ENCODE results near the gene USP17L5. TPM values are rescaled to one million over a fixed set of nuclear protein-coding genes. Genes with fewer than 3 reads are reported as not detected.

Gene USP17L5
- total RNA-seq, 8 experiments from 2014 or later, result not detected

Other genes starting within 250 kb of the USP17L5 start
- not detected for gene FAM90A26, start 169.0 kb upstream of the USP17L5 start, total RNA-seq
- not detected for gene USP17L10, start 128.7 kb upstream of the USP17L5 start, total RNA-seq
- under 1 TPM in 3 of 8 experiments, not detected in 5; 0.24 to 0.33 (median 0.29) TPM for gene USP17L11, start 124.0 kb upstream of the USP17L5 start, total RNA-seq
- gene USP17L12, start 119.3 kb upstream of the USP17L5 start, total RNA-seq, result not detected
- not detected for gene USP17L13, start 114.5 kb upstream of the USP17L5 start, total RNA-seq
- under 1 TPM in 1 of 8 experiments, not detected in 7; 0.13 TPM for gene USP17L15, start 105.0 kb upstream of the USP17L5 start, total RNA-seq
- not detected for gene USP17L17, start 95.5 kb upstream of the USP17L5 start, total RNA-seq
- not detected for gene USP17L18, start 90.8 kb upstream of the USP17L5 start, total RNA-seq
- gene USP17L19, start 86.0 kb upstream of the USP17L5 start, total RNA-seq, result not detected
- gene USP17L20, start 81.3 kb upstream of the USP17L5 start, total RNA-seq, result not detected
- gene USP17L21, start 76.5 kb upstream of the USP17L5 start, total RNA-seq, result not detected
- gene USP17L22, start 71.8 kb upstream of the USP17L5 start, total RNA-seq, result under 1 TPM in 1 of 8 experiments, not detected in 7; 0.19 TPM
- gene USP17L24, start 14.2 kb upstream of the USP17L5 start, total RNA-seq, result not detected
- gene USP17L25, start 9.5 kb upstream of the USP17L5 start, total RNA-seq, result not detected
- gene USP17L26, start 4.7 kb upstream of the USP17L5 start, total RNA-seq, result not detected
- gene USP17L27, start 4.7 kb downstream of the USP17L5 start, total RNA-seq, result not detected
- not detected for gene USP17L28, start 9.5 kb downstream of the USP17L5 start, total RNA-seq
- gene USP17L29, start 14.2 kb downstream of the USP17L5 start, total RNA-seq, result not detected
- not detected for gene USP17L30, start 23.7 kb downstream of the USP17L5 start, total RNA-seq
- gene DEFB131A, start 105.0 kb downstream of the USP17L5 start, total RNA-seq, result not detected